HPDE6-E6E7 (cell line): ENCODE data around the gene PBRM1.

Experiments used
- DNase-seq: peaks from one replicate; pipeline ENCODE4 v3.0.0; 2011; ENCODE audit warnings: missing footprints; ENCODE audit errors: extremely low spot score

The PBRM1 gene

DNA sequence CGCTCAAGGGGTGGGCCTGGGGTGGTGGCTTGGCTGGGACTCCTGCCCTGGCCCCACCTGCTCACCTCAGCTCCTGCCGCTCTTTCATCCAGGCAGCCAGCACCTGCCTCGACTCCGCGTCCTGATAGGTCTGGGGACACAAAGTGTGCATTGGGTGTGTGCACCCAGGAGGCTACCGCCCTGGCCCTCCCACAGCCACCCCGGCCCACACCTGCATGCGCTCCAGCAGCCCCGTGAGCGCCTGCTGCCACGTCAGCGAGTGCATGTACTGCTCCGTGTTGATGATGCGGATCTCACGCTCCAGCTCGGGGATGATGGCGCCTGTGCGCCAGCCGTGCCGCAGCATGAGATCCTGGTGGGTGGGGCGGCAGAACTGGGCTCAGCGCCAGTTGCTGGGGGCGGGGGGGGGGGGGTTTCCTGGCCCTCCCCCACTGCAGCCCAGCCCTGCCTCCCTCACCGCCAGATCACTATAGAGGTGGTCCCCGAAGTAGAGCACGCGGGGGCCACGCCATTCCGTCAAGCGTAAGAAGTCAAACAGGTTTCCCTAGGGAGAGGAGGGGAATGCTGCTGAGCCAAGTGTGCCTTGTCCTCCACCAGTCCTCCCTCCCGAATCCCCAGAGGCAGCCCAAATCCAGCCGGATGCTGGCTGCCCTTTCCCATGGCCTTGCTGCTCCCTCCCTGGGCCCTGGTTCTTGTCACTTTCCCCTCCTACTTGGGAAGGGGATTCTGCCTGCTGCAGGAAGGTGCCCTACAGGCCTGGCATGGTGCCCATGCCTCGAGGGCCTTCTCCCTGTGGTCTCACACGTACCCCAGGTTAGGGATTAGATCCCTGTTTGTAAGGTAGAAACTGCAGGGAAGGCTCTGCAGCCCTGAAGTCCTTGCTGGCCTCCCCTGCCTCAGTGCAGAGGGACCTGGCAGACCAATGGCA, 160.7 kb downstream of the PBRM1 start:
- no peak for DNase-seq

DNA sequence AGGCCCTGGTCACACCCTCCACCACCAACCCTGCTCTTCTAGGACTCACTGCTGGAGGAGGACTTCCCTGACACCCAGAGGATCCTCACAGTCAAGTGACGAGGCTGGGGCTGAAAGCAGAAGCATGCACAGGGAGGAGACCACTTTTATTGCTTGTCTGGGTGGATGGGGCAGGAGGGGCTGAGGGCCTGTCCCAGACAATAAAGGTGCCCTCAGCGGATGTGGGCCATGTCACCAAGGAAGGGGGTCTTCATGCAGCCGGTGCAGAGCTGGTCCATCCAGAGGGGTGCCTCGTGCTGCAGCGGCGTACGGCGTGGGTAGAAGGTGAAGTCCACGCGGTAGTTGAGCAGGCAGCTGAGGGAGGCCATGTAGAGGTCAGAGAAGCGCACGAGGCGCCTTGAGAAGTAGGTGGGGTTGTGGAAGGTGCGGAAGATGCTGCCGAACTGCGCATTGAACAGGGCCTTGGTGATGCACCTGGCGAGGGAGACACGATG, 161.4 kb downstream of the PBRM1 start:
- DNase-seq = no peak

DNA sequence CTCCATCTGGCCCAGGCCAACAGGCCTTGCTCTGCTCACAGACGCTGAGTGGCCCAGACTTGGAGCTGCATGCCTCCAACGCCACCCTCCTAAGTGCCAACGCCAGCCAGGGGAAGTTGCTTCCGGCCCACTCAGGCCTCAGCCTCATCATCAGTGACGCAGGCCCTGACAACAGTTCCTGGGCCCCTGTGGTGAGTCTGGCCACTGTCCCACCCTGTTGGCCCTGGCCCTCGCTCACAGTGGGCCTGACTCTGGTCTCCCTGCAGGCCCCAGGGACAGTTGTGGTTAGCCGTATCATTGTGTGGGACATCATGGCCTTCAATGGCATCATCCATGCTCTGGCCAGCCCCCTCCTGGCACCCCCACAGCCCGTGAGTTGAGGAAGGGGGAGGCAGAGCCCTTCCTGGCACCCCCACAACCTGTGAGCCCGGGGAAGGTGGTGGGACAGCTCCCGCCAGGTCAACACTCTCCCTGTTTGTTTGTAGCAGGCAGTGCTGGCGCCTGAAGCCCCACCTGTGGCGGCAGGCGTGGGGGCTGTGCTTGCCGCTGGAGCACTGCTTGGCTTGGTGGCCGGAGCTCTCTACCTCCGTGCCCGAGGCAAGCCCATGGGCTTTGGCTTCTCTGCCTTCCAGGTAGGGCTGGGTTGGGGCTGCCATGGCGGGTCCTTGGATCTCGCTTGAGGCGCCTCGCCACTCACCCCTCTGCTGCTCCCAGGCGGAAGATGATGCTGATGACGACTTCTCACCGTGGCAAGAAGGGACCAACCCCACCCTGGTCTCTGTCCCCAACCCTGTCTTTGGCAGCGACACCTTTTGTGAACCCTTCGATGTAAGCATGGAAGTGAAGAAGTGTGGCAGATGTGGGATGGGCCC, 162.1 kb downstream of the PBRM1 start:
- DNase-seq = no peak

DNA sequence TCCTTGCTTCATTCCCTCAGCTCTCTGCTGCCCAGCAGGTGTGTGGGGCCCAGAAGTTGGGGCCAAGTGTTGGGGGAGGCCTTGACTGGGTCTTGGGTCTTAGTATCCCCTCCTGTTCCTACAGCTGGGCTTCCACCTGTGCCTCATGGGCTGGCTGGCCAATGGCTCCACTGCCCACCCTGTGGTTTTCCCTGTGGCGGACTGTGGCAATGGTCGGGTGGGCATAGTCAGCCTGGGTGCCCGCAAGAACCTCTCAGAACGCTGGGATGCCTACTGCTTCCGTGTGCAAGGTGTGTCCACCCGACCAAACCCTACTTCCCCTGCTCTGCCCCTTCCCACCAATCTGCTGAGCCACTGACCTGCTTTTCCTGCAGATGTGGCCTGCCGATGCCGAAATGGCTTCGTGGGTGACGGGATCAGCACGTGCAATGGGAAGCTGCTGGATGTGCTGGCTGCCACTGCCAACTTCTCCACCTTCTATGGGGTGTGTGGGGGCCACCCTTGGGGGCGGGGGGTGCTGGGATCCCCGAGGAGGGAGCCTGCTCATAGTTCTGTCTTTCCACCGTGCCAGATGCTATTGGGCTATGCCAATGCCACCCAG, 163.0 kb downstream of the PBRM1 start:
- DNase-seq = no peak

DNA sequence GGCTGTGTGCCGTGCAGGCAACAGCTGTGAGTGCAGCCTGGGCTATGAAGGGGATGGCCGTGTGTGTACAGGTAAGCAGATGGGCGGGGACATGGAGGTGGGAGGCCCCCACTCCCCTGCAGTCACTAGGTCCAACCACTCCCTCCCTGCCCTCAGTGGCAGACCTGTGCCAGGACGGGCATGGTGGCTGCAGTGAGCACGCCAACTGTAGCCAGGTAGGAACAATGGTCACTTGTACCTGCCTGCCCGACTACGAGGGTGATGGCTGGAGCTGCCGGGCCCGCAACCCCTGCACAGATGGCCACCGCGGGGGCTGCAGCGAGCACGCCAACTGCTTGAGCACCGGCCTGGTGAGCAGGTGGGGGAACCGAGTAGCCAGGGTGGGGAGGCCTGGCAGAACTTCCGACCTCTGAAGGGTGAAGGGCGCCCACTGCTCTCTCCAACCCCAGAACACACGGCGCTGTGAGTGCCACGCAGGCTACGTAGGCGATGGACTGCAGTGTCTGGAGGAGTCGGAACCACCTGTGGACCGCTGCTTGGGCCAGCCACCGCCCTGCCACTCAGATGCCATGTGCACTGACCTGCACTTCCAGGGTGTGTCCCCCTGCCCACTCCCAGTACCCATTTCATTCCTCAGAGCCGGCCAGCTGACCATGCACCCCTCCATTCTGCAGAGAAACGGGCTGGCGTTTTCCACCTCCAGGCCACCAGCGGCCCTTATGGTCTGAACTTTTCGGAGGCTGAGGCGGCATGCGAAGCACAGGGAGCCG, 163.6 kb downstream of the PBRM1 start:
- no peak for DNase-seq

DNA sequence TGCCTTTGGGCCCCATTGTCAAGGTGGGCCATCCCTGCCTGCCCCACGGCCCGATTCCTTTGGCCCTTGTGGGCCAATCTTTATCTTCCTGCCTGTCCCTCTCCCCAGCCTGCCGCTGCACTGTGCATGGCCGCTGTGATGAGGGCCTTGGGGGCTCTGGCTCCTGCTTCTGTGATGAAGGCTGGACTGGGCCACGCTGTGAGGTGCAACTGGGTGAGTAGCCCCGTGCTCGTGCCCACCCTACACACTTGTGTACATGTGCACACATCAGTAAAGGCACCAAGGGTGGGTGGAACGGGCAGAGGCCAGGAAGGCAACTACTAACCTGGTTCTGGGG, 164.3 kb downstream of the PBRM1 start:
- DNase-seq = no peak

DNA sequence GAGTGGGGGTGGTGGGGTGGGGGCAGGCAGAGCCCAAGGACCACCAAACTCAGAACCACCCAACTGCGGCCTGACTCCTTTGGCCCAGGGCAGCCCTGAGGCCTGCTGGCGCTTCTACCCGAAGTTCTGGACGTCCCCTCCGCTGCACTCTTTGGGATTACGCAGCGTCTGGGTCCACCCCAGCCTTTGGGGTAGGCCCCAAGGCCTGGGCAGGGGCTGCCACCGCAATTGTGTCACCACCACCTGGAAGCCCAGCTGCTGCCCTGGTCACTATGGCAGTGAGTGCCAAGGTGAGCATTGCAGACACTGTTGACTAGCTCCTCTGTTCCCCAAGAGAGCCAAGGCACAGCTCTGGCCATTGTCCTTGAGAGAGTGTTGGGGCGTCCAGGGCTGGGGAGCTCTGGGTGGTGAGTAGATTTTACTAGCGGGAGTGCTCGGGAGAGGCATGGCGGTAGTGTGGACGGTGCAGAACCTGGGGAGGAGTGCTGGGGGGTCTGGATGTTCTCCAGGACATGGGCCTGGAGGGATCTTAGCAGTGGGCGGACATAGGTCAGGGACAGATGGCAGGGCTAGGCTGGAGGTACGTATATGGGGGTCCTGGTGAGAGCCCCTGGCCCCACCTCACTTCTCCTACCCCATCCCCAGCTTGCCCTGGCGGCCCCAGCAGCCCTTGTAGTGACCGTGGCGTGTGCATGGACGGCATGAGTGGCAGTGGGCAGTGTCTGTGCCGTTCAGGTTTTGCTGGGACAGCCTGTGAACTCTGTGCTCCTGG, 164.8 kb downstream of the PBRM1 start:
- DNase-seq = no peak

DNA sequence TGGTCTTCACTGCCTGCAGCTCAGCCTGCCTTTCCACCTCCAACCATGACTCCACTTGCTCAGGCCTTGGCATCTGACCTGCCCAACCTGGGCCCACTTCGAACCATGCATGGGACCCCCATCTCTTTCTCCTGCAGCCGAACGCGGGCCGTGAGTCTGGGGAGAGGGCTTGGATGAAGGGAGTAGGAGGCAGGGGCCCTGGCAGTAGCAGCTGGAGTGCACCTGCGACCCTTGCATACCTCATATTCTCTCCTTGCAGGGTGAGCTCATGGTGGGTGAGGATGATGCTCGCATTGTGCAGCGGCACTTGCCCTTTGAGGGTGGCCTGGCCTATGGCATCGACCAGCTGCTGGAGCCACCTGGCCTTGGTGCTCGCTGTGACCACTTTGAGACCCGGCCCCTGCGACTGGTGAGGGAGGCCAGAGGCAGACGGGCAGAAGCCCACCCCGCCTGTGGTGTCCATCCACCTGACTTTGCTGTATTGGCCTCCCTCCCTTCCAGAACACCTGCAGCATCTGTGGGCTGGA, 165.5 kb downstream of the PBRM1 start:
- no peak for DNase-seq

DNA sequence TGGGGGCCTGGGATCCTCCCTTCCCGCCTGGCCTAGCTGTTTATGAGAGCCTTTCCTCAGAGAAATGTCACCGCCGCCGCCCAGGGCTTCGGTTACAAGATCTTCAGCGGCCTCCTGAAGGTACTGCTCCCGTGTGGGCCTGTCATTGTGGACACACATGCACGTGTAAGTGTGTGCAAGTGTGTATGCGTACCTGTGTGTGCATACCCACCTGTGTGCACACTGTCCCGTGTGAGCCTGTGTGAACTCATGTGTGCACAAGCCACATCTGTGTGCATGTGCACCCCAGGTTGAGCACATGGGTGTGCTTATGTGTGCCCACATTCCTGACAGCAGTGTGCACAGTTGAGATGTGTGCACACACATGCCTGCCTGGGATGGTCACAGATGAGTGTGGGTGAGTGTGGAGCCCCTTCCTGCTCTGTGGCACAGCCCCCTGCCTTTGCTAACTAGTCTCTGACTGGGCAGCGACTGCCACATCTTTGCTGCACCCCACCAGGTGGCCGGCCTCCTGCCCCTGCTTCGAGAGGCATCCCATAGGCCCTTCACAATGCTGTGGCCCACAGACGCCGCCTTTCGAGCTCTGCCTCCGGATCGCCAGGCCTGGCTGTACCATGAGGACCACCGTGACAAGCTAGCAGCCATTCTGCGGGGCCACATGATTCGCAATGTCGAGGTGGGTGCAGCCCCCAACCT, 166.1 kb downstream of the PBRM1 start:
- DNase-seq = no peak

DNA sequence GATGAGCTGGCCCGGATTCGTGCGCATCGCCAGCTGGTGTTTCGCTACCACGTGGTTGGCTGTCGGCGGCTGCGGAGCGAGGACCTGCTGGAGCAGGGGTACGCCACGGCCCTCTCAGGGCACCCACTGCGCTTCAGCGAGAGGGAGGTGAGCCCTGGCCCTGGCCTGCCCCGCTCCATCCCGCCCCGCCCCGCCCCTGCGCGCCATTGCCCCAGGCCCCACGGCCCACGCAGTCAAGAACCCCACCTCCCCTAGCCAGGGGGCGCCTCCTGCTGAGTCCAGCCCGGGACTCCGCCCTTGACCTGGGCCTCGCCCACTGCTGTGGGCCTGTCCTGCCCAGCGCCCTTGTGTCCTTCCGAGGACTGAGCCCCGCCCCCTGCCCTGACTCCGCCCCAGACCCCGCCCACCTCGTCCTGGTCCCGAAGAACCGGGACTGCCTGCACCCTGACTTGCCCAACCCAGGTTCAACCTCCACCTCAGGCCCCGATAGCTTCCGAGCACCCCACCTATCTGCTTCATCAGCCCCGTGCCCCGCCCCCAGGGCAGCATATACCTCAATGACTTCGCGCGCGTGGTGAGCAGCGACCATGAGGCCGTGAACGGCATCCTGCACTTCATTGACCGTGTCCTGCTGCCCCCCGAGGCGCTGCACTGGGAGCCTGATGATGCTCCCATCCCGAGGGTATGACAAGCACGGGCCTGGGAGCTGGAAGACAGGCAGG, 166.8 kb downstream of the PBRM1 start:
- no peak for DNase-seq

DNA sequence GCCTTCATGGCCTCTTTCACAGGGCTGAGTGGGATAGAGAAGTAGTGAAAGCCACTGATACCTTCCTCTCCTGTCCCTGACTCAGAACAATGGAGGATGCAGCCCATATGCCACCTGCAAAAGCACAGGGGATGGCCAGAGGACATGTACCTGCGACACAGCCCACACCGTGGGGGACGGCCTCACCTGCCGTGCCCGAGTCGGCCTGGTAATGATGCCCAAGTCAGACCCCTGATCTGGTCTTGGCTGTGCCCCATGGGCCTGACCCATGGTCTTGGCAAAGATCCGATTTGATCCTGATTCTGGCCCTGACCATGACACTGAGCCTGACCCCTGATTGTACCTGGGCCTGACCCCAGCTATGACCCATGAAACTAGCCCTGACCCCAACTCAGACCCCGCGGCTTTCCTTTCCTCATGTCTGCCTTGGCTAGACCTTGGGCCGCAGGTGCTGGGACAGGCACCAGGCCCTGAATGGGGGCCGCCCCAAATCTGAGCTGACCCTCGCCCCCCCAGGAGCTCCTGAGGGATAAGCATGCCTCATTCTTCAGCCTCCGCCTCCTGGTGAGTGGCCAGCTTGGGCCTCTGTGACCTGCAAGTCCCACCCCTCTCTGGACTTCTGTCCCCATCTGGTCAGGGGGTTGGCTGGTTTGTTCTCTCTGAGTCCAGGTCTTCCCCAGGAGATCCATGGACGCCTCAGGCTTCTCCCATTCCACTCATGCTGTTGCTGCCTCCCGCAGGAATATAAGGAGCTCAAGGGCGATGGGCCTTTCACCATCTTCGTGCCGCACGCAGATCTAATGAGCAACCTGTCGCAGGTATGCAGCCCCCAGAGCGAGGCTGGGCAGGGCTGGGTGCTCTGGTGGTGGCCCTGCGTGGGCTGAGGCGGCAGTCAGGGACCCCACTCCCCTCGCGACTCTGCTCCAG, 167.7 kb downstream of the PBRM1 start:
- DNase-seq = no peak

DNA sequence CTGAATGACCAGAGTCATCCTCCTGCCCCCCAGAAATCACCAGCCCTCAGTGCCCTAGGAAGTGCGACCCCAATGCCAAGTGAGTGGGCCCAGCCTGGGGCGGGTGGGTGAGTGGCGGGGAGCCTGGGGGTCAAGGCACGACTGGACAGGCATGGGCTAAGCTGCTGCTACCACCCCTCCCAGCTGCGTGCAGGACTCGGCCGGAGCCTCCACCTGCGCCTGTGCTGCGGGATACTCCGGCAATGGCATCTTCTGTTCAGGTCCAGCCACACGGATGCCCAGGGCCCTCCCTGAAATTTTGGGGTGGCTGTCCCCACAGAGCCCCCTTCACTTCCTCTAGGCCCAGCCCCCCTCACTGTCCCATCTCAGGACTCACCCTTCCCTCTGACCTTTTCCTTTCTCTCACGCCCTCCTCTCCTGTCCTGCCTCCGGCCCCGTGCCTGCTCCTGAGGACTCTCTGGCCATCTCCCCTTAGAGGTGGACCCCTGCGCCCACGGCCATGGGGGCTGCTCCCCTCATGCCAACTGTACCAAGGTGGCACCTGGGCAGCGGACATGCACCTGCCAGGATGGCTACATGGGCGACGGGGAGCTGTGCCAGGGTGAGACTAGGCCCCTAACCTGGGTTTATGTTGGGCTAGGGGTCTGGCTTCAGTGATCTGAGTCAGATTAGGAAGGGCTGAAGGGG, 169.1 kb downstream of the PBRM1 start:
- no peak for DNase-seq

DNA sequence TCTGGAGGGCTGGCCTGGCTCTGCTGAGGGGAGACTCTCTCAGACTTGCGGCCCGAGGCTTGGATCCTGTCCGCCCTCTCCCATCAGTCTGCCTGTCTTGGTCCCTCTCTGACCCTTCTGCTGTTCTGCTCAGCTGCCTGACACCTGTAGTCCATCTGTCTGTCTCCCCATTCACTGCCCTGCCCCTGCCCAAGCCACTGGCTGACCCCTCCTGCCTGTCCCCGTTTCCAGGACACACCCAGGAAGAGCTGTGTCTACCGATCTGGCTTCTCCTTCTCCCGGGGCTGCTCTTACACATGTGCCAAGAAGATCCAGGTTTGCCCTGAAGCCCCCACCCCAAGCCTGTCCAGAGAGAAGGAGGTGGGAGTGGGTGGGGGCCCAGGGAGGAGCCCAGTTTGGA, 170.5 kb downstream of the PBRM1 start:
- DNase-seq = no peak

DNA sequence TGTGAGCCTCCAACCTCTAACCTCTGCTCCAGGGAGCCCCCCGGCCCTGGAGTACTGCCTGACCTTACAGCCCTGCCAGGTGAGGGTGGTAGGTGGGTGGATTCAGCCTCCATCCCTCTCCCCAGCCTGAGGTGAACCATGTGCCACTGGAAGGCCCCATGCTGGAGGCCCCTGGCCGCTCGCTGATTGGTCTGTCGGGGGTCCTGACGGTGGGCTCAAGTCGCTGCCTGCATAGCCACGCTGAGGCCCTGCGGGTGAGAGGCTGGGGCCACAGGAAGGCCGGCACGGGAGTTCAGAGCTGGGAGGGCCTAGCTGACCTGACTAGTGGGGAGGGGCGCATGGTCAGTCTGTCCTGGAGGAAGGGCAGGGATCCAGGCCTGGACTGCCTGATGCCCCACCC, 171.1 kb downstream of the PBRM1 start:
- DNase-seq = no peak

DNA sequence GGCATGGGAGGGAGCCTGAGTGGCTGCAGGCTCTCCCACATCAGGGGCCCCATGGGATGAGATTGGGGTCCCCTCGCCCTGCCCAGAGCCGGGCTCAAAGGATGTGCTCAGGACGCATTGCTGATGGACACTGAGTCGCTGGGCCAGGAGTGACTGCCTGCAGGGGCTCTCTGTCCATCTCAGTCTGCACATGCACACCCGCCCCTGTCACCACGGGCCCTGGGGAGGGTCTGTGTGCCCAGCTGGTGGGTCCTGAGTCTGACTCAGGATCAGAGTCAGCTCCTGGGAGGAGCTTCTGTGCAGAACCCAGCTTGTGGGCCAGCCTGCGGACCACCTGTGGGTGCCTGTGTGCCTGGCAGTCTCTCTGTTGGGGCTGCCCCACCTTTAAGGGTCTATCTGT, 172.4 kb downstream of the PBRM1 start:
- DNase-seq = no peak

DNA sequence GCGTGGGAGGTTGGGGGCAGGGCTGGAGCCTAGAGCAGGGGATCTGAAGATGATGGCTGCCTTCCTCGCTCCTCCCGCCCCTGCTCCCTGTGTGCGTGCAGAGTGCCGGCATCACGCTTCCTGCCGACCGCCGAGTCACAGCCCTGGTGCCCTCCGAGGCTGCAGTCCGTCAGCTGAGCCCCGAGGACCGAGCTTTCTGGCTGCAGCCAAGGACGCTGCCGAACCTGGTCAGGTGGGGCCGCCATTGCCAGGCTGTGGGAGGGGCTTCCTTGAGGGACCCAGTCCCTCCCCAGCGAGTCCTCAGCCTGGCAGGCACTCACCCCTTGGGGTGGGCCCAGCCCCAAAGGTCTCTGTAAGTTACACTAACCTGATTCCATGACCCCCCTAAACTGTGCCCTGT, 173.0 kb downstream of the PBRM1 start:
- DNase-seq = no peak

DNA sequence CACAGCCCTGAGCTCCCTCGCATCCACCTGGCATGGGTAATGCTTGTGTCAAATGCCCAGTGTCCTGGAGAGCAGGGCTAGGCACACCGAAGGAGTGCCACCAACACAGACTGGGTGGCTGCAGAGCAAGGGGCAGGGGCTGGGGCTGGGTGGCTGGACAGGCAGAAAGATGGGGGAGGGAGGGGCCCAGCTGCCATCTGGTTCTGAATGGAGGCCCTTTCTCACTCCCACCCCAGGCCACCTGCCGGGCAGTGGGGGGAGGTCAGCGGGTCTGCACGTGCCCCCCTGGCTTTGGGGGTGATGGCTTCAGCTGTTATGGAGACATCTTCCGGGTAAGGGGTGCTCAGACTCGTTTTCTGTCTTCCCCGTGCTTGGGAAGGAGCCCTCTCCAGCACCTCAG, 173.6 kb downstream of the PBRM1 start:
- no peak for DNase-seq

DNA sequence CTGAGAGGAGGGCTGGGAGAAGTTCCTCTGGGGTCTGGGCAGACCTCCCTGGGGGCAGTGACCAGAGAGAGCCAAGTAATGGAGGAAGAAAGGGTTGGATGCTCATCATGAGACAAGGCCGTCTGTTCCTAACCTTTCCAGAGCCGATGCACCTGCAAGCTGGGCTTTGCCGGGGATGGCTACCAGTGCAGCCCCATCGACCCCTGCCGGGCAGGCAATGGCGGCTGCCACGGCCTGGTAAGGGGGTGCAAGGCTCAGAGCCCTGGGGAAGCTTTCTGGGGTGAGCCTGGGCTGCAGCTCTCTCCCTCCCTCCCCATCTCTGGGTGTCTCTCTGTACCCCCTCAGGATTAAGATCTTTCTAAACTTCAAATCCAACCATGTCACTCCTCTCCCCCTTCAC, 174.2 kb downstream of the PBRM1 start:
- DNase-seq = no peak
